ENCODE results near the gene EBF3.
A peak's percentile ranks its signal among the peaks of the same experiment; 100 is the strongest.

Gene EBF3

DNA sequence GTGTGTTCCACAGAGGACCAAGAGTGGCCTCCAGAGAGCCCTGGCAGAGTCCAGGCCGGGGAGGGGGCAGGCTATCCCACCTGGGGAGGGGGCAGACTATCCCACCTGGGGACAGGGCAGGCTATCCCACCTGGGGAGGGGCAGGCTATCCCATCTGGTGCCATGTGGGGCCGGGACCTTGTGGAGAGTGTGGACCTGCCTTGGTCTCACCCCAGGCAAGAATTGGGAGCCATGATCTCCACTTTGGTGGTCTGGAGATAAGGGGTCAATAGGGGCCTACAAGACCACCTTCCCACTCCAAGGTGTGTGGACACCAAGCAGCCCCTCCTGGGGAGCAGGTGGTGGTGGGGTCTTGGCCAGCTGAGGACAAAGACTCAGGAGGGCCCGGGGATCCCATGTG is 138.2 kb downstream of the EBF3 start:
- DNase-seq = no peak

DNA sequence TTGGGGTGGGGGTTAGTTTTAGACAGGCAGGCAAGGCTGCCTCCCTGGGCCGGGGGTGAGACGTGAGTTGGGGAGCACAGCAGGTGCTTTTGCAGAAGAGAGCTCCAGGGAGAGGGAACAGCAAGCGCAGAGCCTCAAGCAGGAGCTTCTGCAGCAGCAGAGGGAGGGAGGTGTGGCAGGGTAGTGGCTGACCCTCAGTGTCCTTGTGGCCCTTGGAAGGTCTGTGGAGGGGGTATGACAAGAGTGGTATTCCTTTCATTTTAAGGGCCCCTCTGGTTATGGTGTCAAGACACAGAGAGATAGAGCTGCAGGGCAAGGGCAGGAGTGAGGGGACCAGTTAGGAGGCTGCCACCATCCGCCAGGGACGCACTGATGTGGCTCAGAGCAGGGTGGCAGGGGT is 138.9 kb downstream of the EBF3 start:
- no peak for DNase-seq

DNA sequence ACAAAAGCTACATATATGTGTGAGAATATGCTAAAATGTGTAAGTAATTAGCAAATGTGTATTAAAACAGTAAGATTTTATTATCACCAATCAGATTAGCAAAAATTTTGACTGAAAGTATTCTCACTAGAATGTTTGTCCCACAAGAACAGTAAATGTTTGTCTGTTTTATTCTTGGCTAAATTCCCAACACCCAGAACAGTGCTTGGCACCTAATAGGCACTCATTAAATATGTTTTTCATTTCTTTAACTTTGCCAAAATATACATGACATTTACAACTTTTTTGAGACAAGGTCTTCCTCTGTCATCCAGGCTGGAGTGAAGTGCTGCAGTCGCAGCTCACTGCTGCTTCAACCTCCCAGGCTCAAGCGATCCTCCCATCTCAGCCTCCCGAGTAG is 143.6 kb downstream of the EBF3 start:
- no peak for DNase-seq

DNA sequence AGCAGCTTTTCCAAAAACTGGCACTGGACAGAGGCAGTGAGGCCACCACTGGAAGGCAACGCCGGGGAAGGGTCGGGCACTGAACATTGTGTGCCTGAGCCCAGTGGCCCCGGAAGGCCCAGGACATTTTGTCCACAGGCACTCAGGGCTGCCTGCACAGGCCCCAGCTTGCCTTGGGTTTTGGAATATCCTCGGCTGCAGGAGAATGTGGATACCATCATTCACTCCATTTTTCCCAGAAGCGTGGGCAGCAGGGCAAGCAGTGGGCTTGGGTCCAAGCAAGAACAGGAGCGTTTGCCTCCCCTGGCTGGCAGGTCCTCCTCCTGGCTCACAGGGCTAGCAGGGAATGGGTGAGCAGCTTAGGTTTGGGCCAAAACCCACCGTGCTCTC is 147.4 kb downstream of the EBF3 start:
- no peak for DNase-seq

DNA sequence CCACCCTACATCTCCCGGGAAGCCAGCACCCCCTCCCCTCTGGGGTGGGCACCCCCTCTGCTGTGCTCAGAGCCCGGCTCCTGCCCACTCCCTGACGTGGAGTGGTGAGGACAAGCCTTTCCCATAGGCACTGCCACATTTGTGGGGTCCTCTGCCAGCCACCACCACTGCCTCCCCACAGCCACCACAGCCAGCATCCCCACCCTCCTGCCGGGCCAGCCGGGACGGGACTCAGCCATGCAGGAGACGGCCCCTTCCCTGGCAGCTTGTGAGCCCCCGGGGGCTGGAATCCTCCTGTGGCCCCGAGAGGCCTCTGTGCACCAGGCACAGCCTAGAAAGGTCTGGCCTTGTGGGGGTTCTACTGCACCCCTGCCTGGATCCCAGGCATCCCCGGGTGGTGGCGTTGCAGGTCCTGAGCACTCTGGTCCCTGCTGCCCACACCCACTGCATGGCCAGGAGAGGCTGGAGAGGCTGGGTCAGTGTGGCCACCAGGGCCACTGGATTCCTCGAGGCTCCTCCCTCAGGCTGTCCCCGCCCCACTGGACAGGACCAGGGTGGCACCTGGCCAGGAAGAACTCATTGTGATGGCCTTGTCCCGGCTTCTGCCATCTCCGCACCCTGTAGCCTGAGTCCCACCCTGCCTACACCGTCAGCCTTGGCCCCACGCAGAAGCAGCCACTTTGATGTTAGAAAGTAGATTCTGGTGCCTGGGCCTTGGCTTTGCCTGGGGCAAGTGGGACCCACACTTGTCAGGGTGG is 148.0 kb downstream of the EBF3 start:
- no peak for DNase-seq

DNA sequence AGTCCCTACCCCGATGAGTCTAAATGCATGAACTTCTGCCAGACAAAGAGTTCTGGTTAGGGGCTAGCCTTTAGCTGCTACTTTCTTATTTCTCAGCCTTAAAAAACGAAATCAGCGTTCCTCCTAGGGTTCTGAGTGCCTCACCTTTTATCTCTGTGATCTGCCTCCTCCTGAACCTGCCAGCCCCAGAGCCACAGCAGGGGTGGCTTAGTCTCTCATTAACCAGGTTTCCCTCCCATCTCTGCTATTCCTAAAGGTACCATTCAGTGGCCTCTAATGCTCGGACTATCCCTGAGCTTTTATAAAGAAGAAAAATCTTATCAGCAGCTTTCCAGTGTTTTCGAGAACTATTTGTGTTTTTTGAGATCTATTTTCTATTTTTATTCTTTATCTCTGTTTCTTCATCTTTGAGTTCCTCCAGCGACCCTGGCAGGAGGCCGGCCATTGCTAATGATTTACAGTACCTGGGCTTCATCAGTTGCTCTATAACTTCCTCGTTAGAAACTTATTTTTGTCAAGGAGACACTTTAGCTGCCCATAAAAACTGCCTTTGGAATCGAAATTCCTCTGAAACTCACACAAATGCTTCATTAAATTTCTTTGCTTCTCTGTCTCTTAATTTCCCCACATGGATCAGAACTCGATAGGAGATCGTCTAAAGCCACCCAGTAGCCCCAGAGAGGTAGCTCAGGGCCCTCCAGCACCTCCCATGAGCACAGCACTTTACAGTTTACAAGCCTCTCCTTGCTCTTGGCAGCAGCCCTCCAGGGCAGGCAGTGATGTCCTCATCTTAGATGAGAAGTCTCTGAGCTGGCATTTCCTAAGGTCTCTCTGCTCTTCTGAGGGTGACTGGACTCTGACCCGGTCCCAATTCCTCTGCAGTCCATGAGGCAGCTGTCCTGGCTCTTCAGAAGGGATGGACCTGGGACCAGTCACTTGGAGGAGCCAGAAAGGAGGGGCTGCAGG is 149.1 kb downstream of the EBF3 start:
- no peak for DNase-seq

DNA sequence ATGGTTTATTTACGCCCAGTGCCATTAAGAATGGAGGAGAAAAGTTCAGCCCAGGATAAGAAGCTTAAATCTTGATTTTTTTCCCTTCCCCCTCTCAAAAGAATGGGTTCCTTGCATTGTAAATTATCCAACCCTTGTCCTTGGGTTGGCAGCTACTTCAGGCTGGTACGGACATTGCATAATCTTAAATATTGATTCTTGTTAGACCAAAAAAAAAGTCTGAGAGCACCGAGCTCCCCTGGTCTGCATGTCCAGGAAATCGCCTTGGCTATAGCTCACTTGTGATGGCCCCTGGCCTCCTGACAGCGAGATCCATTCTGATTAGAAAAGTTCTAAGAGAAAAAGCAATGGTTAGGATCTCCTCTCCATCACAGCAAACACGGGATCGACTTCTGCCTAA is 151.7 kb downstream of the EBF3 start:
- no peak for DNase-seq

DNA sequence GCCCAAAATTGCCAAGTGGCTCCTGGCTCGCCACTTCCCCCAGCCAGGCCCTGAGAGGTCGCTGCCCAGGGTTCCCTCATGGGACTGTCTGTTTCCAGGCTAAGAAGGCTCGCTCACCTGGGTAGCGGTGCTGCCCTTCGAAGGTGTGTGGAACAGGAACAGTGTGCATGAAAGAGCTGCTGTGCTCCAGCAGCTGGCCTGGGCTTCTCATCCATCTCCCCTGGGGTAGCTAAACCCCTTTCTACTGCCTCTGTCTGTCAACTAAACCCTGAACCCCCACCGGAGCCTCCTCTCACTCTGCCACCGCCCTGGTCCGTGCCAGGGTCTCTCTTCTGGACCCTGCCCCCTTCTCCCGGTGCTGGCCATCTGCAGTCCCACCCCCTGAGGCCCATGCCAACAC is 152.9 kb downstream of the EBF3 start:
- no peak for DNase-seq

DNA sequence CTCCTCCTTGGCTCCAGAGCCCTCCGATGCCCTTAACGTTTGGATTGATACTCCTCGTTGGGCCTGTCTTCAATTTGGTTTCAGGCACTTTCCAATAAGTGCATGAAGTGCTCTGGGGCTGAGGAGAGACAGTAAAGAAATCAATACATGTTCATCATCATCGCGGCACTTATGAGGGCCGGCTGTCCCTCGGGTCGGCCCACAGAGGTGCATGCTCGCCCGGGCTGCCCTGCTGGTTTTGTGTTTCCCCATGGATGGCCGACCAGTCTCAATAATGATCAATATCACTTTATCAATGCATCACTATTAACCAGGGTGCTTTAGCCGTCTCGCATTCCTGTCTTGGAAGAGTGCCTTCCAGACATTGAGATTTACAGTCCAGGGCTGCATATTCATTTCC is 154.2 kb downstream of the EBF3 start:
- DNase-seq = no peak

DNA sequence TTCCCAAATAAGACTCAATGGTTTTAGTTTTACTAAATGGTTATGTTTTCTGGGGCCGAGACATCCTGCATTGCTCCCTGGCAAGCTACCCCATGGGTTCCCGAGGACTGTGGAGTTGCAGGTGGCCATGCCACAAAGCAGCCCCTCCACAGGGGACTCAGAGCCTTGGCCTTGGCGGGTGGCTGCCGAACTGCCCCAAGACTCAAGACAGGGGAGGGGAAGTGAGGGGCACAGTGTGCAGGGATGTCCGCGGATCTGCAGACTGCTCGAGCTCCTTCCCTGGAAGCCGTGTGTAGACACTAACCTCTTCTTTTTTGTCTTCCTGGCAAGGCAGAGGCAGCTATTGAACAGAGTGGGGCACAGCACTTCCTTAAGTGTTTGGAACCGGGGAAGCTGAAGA is 154.6 kb downstream of the EBF3 start:
- DNase-seq = no peak

DNA sequence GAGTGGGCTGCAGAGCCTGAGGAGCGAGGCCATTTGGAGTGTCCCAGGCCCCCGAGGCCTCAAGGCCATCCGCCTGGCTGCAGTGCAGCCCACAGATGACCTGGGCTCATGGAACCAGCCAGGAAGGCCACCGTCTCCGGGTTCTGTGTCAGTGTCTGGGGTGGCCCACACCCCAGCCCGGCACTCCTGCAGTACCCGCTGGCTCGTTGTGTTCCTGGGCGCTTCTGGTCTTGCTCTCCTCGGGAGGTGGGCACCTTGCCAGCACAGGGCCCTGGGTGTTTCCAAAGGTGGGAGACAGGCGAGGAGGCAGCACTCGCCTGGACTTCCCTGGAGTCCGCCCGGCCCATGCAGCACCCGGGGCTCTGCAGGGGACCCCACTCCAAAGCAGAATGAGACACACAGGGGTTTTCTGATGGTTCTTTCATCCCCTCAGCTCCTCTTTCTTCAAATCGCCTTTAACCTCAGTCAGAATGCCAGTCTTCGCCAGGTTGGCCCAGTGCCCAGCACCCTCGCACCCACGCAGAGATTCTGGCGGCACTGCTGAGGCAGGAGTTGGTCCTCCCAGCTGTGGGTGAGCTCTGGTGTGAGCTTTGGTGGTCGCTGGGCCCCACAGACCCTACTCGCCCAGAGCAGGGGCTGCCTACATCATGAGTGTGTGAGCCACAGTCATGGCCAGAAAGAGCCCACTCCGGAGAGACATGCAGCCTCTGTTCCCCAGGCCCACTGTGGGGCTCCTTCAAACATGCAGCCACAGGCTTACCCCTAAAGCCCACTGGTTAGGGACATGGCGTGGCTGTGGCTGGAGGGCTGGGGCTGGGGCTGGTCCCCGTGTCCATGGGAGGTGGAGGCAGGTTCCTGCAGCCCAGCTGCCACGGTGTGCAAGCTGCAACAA is 155.7 kb downstream of the EBF3 start:
- DNase-seq = no peak

DNA sequence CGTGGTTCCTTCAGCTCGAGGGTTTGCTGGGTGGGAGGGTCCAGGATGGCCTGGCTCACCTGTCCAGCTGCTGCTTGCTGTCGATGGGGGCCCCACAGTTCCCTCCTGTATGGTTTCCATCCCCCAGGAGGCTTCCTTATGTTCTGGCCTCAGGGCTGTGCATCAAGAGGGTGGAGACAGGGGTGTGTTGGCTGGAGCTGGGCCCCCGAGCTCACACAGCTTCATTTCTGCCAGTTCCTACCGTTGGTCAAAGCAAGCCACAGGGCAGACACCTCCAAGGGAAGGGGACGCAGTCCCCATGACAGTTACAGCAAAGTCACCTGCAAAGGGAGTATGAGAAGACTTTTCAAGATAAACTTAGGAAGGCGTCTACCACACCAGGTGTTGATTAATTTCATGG is 156.9 kb downstream of the EBF3 start:
- DNase-seq = no peak

DNA sequence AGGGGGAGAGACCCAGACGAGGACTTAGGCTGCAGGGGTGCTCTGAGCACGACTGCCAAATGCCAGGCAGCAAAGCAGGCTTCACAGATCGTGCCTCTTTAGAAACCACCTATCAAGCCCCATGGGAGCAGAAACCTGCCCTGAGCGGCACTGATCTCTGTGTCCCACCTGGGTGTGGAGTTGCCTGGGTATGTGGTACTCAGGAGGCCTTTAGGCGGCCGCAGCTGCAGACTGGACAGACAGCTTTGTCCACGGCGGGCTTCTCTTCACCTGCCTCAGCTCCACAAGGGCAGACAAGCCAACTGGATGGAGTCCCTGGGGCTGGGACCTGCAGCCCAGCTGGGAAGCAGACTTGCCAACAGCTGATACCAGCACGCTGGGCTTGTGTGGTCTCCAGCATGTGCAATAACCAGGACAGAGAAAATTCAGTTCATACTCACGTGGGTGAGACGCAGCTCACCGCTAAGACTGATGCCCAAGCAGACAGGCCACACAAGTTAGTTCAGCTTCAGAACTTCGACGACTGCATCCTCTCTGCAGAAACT is 163.2 kb downstream of the EBF3 start:
- no peak for DNase-seq

DNA sequence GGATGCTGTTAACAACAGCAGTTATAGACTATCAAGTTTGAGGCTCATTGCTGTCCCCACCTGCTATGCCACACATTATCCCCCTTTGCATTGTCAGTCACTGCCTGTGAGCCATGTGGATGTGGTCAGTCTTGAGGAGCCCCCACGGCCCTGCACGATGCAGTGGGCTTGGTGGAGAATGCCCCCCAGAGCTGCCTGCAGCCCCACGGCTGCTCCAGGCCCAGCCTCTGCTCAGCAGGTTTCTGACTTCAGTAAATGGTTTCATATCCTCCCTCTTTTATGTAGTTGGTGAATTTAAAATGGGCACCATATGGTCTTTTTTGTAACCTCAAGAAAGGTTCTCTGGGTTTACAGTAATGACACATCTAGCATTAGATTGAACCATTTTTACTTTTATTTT is 164.1 kb downstream of the EBF3 start:
- no peak for DNase-seq

DNA sequence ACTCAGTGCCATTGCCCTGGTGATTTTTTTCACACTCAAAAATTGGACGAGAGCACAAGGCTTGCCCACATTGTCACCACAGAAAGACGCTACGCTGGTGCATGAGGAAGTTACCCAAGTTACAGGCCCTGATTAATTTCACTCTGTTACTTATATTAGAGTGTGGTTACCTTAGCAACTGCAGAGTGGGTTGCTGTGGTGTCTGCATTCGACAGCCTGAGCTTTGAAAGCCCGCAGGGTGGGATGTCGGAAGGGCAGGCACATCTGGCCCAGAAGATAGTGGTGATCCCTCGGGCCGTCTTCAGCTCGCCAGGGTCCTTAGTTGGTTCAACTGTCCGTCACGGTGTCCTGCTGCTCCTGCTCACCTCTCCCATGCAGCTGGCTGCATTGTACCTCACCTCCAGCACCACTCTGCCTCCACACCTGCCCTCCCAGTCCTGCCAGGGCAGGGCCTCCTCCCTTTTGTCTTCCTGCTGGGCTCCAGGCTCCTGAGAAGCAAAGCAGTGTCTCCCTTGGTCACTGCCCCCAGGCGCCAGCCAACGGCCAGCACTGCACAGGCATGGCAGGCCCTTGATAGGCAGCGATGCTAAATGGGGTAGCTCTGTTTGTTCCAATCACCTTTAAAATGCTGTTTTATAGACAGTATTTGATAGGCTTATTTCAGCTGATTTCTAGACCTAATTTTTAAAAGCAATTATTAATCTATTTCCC is 167.2 kb downstream of the EBF3 start:
- DNase-seq = no peak

DNA sequence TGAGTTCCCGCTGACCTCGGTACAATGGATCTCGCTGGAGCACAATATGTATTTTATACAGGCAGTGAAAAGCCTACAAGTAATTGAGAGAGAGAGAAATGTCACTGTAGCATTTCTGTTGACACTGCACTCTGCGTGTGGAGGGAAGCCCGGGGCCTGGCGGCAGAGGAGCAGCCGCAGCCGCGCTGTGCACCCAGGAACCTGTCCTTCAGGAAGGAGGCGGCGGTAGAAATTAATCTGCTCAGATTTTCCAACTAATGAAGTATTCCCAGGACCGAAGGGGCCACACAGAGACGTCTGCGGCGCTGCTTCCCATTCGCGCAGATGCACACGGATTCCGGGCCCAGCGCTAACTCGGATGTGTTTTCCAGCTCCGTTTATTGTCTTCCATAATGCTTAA is 170.1 kb downstream of the EBF3 start:
- DNase-seq = no peak

DNA sequence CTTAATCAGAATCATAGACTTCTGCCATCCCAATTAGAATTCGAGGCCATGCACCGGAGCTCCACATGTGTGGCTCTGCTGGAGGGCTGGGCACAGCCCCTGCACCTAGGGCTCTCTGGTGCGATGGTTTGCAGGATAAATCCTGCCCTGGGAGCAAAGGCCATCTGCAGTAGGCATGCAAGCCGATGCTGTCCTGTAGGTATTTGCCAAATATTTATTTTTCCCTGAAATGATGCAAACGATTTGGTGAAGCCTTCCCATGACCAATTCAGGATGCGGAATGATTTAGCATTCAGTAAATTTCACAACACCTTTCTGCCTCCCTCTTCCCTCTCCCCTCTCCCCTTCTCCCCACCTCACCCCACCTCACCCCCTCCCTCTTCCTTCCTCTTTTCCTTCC is 170.6 kb downstream of the EBF3 start:
- no peak for DNase-seq

DNA sequence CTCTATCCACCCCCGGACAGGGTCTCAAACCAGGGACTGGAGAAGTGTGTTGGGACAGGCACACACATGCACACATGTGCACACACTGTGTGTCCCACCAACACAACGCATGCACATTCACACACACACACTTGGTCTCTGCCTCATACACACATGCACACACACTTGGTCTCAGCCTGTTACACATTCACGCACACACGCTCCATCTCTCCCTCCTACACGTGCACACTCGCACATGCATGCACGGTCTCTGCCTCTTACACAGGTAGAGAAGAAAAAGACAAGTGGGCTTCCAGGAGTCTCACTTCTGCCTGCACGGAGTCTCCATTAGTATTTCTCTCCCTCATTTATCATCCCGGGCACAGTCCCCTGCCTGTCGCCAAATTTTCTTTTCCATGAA is 171.2 kb downstream of the EBF3 start:
- no peak for DNase-seq

DNA sequence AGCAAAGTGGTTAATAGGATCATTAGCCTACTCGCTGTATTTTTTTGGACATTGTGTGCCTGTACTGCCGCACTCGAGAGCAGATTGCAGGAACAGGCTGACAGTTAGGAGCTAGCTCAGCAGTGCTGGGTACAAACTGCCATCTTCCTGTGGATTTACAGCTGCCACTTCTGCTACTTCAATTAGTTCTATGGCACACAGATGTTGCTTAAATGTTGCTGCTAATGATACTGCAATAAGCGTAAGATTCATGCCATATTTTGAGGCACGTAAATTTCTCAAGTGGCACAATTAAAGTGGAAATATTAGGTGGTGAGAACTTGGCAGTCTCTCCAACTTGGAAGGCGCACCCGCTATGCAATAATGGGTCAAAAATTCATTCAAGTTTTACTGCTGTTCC is 171.9 kb downstream of the EBF3 start:
- DNase-seq = no peak

DNA sequence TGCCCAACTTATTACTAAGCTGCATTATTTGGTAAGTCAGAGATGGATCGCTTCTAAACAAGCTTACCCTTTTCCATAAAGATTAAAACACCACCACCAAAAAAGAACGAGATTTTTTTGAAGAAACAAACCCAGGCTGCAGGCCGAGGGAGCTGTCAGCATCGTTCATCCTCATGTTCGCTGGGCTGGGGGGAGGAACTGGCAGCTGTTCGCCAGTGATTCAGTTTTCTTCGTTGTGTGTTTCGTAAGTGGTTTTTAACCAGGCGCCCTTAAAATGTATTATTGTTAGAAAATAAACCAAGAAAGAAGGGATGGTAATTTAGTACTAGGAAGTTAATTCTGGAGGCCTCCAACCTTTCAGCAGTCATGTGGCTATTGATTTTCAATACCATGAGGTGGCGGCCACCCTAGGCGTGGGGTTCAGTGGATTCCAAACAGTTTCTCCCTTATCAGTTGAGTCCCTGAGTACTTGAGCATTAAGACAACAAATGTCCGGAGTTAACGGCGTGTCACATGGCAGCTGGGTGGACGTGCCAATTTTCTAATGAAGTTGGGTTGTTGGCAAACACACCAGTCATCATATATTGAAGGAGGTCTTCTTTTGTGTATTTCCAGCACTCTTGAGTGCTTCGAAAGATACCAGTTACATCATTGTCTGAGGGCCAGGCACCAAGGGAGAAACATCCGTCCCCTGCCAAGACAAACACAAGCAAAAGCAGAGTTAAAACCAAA is 173.2 kb downstream of the EBF3 start:
- DNase-seq = peak; percentile 65

DNA sequence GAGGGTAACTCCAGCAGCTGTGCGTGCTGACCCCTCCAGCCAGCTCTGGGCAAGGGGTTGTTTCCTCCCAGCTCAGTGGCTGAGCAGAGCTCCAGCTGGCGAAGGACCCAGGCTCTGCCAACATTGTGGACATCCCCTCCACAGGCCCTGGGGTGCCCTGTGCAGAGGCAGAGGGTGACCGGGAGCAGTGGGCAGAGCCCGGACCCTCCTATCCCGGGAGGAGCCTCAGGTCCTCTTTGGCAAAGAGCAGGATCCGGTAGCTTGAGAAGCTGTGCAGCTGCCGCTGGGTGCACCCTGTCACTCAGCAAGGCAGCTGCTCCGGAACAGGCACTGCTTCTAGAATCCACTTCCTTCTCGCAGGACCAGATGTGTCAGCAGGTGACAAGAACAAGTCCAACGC is 175.9 kb downstream of the EBF3 start:
- DNase-seq = no peak

DNA sequence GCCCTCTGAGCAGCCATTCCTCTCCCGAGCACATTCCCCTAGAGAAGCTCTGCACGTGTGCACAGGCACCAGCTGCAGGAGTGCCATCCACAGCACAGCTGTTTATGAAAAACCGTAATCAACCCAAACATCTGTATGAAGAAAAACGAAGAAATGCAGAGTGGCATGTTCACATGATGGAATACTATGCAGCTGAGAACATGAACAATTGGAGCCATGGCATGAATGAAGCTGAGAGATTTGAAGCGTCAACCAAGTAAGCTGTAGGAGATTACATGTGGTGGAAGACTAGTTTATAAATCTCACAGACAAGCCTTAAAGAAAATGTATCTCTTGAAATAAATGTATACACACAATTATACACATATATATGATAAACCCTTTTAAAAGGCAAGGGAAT is 176.5 kb downstream of the EBF3 start:
- no peak for DNase-seq

Measured in NCI-H2029 (cell line).